Effector memory CD4-positive, alpha-beta T cell (primary cell): ENCODE measurements around the gene ZNF669.

Experiments used
- DNase-seq, 3 donors: peaks; one replicate each; pipeline ENCODE4 v3.0.0-alpha.2; 2020
- H3K27ac ChIP-seq: 2 replicates; pipeline ENCODE4 v1.7.0; 2013; ENCODE audit warnings: mild to moderate bottlenecking, low read length, moderate library complexity; ENCODE audit not compliant: insufficient read depth, poor library complexity, severe bottlenecking
- H3K27me3 ChIP-seq: replicated peaks from 2 replicates; pipeline ENCODE4 v1.7.0; 2013; ENCODE audit warnings: mild to moderate bottlenecking, low read length; ENCODE audit not compliant: insufficient read depth, control insufficient read depth, poor library complexity, severe bottlenecking
- H3K36me3 ChIP-seq: 2 replicates; pipeline ENCODE4 v1.7.0; 2013; ENCODE audit warnings: mild to moderate bottlenecking, low read length, moderate library complexity; ENCODE audit not compliant: control insufficient read depth, insufficient read depth
- H3K4me1 ChIP-seq: 2 replicates; pipeline ENCODE4 v1.7.0; 2013; ENCODE audit warnings: low read length, mild to moderate bottlenecking; ENCODE audit not compliant: control insufficient read depth, insufficient read depth, poor library complexity, severe bottlenecking
- H3K4me3 ChIP-seq: 2 replicates; pipeline ENCODE4 v1.7.0; 2013; ENCODE audit warnings: low read length, low read depth, mild to moderate bottlenecking; ENCODE audit not compliant: insufficient read depth, poor library complexity, severe bottlenecking
- H3K9me3 ChIP-seq: 2 replicates; pipeline ENCODE4 v1.7.0; 2013; ENCODE audit warnings: mild to moderate bottlenecking, low read length, moderate library complexity; ENCODE audit not compliant: control insufficient read depth

The ZNF669 gene

GRCh38 chr1:247111700-247112478 lies 7.7 kb upstream of the ZNF669 start:
- H3K27me3 ChIP-seq: peaks cover 26% of the 10 kb centered on the region
- H3K9me3 ChIP-seq: no peaks in the 10 kb centered on the region
- peak overlapping the region; percentile 56 for H3K4me3 ChIP-seq
- H3K36me3 ChIP-seq: no peaks in the 10 kb centered on the region
- no peak overlapping the region for H3K27ac ChIP-seq
- DNase-seq: no peak
- H3K4me1 ChIP-seq: peaks cover 17% of the 10 kb centered on the region

- Histone ChIP-seq H3K27me3 (peaks cover 26% of the 10 kb centered on the region), H3K4me3 (peak overlapping the region; percentile 56), H3K9me3 (no peaks in the 10 kb centered on the region), H3K4me1 (peaks cover 17% of the 10 kb centered on the region), H3K36me3 (no peaks in the 10 kb centered on the region), H3K27ac (no peak overlapping the region)
- no peak for DNase-seq
Measured at GRCh38 chr1:247111259-247111699, 7.1 kb upstream of the ZNF669 start.

GRCh38 chr1:247110627-247111258 lies 6.6 kb upstream of the ZNF669 start:
- Histone ChIP-seq H3K4me3 (peak overlapping the region; percentile 56), H3K4me1 (peaks cover 17% of the 10 kb centered on the region), H3K27me3 (peaks cover 30% of the 10 kb centered on the region), H3K27ac (no peak overlapping the region), H3K36me3 (no peaks in the 10 kb centered on the region), H3K9me3 (no peaks in the 10 kb centered on the region)
- no peak for DNase-seq

- peaks cover 30% of the 10 kb centered on the region for H3K27me3 ChIP-seq
- no peaks in the 10 kb centered on the region for H3K36me3 ChIP-seq
Measured at GRCh38 chr1:247107694-247108093, 3.5 kb upstream of the ZNF669 start.

GRCh38 chr1:247105966-247106365 lies 1.8 kb upstream of the ZNF669 start:
- H3K9me3 ChIP-seq: peaks cover 3% of the 10 kb centered on the region
- H3K4me1 ChIP-seq: peaks cover 13% of the 10 kb centered on the region
- H3K4me3 ChIP-seq: no peak overlapping the region
- peaks cover 12% of the 10 kb centered on the region for H3K36me3 ChIP-seq
- no peak overlapping the region for H3K27ac ChIP-seq
- H3K27me3 ChIP-seq: peaks cover 18% of the 10 kb centered on the region
- no peak for DNase-seq

More at GRCh38 chr1:247107694-247108093, 3.5 kb upstream of the ZNF669 start:
- DNase-seq: no peak
- H3K9me3 ChIP-seq: no peaks in the 10 kb centered on the region
- H3K4me3 ChIP-seq: no peak overlapping the region
- H3K27ac ChIP-seq: no peak overlapping the region
- peaks cover 24% of the 10 kb centered on the region for H3K4me1 ChIP-seq

GRCh38 chr1:247104965-247105364 lies 809 bp upstream of the ZNF669 start:
- no peak overlapping the region for H3K4me3 ChIP-seq
- no peak for DNase-seq
- peaks cover 13% of the 10 kb centered on the region for H3K9me3 ChIP-seq
- no peak overlapping the region for H3K27ac ChIP-seq
- peaks cover 8% of the 10 kb centered on the region for H3K27me3 ChIP-seq
- peaks cover 21% of the 10 kb centered on the region for H3K36me3 ChIP-seq
- H3K4me1 ChIP-seq: peaks cover 7% of the 10 kb centered on the region

GRCh38 chr1:247102381-247102780 lies 1.8 kb downstream of the ZNF669 start:
- Histone ChIP-seq H3K27ac (no peak overlapping the region), H3K27me3 (peaks cover 4% of the 10 kb centered on the region), H3K9me3 (peaks cover 16% of the 10 kb centered on the region), H3K4me3 (no peak overlapping the region), H3K4me1 (peaks cover 7% of the 10 kb centered on the region), H3K36me3 (peaks cover 27% of the 10 kb centered on the region)
- DNase-seq: no peak

- peaks cover 20% of the 10 kb centered on the region for H3K9me3 ChIP-seq
- no peak overlapping the region for H3K27ac ChIP-seq
- H3K4me3 ChIP-seq: no peak overlapping the region
- no peak for DNase-seq
- peaks cover 7% of the 10 kb centered on the region for H3K4me1 ChIP-seq
- no peaks in the 10 kb centered on the region for H3K27me3 ChIP-seq
- H3K36me3 ChIP-seq: peaks cover 27% of the 10 kb centered on the region
Measured at GRCh38 chr1:247100676-247101279, 3.4 kb downstream of the ZNF669 start.

- peaks cover 25% of the 10 kb centered on the region for H3K36me3 ChIP-seq
- no peak for DNase-seq
- H3K4me3 ChIP-seq: no peak overlapping the region
- no peaks in the 10 kb centered on the region for H3K4me1 ChIP-seq
- H3K9me3 ChIP-seq: peaks cover 22% of the 10 kb centered on the region
- H3K27ac ChIP-seq: no peak overlapping the region
- H3K27me3 ChIP-seq: no peaks in the 10 kb centered on the region
Measured at GRCh38 chr1:247096958-247097357, 7.2 kb downstream of the ZNF669 start.

- DNase-seq: no peak
- H3K27me3 ChIP-seq: no peaks in the 10 kb centered on the region
- H3K36me3 ChIP-seq: peaks cover 20% of the 10 kb centered on the region
- H3K4me1 ChIP-seq: no peaks in the 10 kb centered on the region
- H3K27ac ChIP-seq: no peak overlapping the region
- peaks cover 22% of the 10 kb centered on the region for H3K9me3 ChIP-seq
- H3K4me3 ChIP-seq: no peak overlapping the region
Measured at GRCh38 chr1:247096544-247096943, 7.6 kb downstream of the ZNF669 start.
